Measurements from ENCODE around the gene MCC. TPM values are rescaled to one million over a fixed set of nuclear protein-coding genes. Genes with fewer than 3 reads are reported as not detected.

MCC gene
- total RNA-seq, 1 donor from 2014 or later, result 47.9 TPM

GRCh38 chr5:113038136-113038535 lies 450.1 kb downstream of the MCC start:
- no peak for TF ChIP-seq POLR2AphosphoS5 (IDR thresholded peaks at IDR 0.05; ENCODE audit: insufficient read depth in 1 of 2, low read depth in 1 of 2)
- TF ChIP-seq POLR2A (IDR thresholded peaks at IDR 0.05), result no peak
- no peak for TF ChIP-seq CTCF (IDR thresholded peaks at IDR 0.05)
- H3K27me3 ChIP-seq, result no peaks in the 10 kb centered on the region
- no peak overlapping the region for H3K27ac ChIP-seq
- no peak overlapping the region for H3K4me3 ChIP-seq
- no peaks in the 10 kb centered on the region for H3K36me3 ChIP-seq
- no peaks in the 10 kb centered on the region for H3K9me3 ChIP-seq
- intact Hi-C loops (cut with DNase I), result no loop called here
- no peaks in the 10 kb centered on the region for H3K4me1 ChIP-seq
- no peak for DNase-seq (ENCODE audit: extremely low spot score in 2 of 2)

DNA sequence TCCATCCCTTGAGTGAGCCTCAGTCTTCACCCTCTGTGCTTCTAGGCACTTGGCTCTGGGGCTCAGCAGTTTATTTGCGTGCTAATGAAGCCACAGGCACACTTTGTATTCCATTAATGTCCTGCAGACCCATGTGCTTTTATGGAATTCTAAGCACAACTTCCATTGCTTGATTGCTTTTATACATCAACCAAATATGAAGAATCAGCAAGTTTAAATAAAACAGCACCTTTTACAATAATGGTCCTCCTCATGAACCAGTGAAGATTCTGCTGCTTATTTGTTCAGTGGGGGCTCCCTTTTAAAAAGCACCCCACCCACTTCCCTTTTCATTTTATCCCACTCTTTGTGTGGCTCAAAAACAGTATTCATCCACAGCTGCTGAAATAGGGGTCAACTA lies 451.4 kb downstream of the MCC start:
- no peaks in the 10 kb centered on the region for H3K9me3 ChIP-seq
- intact Hi-C loops (cut with DNase I), result no loop called here
- H3K27me3 ChIP-seq, result no peaks in the 10 kb centered on the region
- no peak for DNase-seq (ENCODE audit: extremely low spot score in 2 of 2)
- no peak overlapping the region for H3K4me3 ChIP-seq
- no peaks in the 10 kb centered on the region for H3K36me3 ChIP-seq
- no peak for TF ChIP-seq POLR2A (IDR thresholded peaks at IDR 0.05)
- no peak for TF ChIP-seq CTCF (IDR thresholded peaks at IDR 0.05)
- no peak for TF ChIP-seq POLR2AphosphoS5 (IDR thresholded peaks at IDR 0.05; ENCODE audit: insufficient read depth in 1 of 2, low read depth in 1 of 2)
- H3K27ac ChIP-seq, result no peak overlapping the region
- H3K4me1 ChIP-seq, result peaks cover 5% of the 10 kb centered on the region

DNA sequence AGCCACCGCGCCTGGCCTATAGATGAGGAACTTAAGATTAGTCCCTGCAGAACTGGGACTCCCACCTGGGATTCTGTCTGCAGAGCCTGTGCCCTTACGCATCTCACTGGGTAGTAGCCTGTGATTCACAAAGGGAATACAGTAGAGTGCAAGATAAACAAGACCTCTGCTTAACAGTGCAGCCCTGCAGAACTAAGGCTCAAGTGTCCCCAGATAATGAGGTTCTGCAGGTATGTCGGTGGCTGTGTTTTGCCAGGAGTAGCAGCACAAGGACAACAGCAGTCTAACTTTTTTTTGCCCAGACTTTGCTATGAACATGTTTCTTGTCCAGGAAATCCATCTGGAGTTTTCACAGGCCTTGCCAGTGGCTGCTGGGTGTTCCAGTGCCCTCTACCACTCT lies 451.9 kb downstream of the MCC start:
- H3K9me3 ChIP-seq, result no peaks in the 10 kb centered on the region

GRCh38 chr5:113035096-113035495 lies 453.2 kb downstream of the MCC start:
- intact Hi-C loops (cut with DNase I), result no loop called here
- Histone ChIP-seq H3K4me1 (peaks cover 5% of the 10 kb centered on the region), H3K27ac (no peak overlapping the region), H3K4me3 (no peak overlapping the region), H3K36me3 (no peaks in the 10 kb centered on the region), H3K9me3 (no peaks in the 10 kb centered on the region), H3K27me3 (no peaks in the 10 kb centered on the region)
- no peak for DNase-seq (ENCODE audit: extremely low spot score in 2 of 2)
- TF ChIP-seq POLR2A (IDR thresholded peaks at IDR 0.05), result no peak
- TF ChIP-seq CTCF (IDR thresholded peaks at IDR 0.05), result no peak
- TF ChIP-seq POLR2AphosphoS5 (IDR thresholded peaks at IDR 0.05; ENCODE audit: insufficient read depth in 1 of 2, low read depth in 1 of 2), result no peak

More for the DNA sequence above, 451.9 kb downstream of the MCC start:
- no peak for DNase-seq (ENCODE audit: extremely low spot score in 2 of 2)
- intact Hi-C loops (cut with DNase I), result no loop called here
- no peak overlapping the region for H3K4me3 ChIP-seq
- TF ChIP-seq POLR2A (IDR thresholded peaks at IDR 0.05) (no peak), CTCF (IDR thresholded peaks at IDR 0.05) (no peak), POLR2AphosphoS5 (IDR thresholded peaks at IDR 0.05; ENCODE audit: insufficient read depth in 1 of 2, low read depth in 1 of 2) (no peak)
- no peak overlapping the region for H3K27ac ChIP-seq
- H3K4me1 ChIP-seq, result peaks cover 5% of the 10 kb centered on the region
- no peaks in the 10 kb centered on the region for H3K27me3 ChIP-seq
- no peaks in the 10 kb centered on the region for H3K36me3 ChIP-seq

- intact Hi-C loops (cut with DNase I), result no loop called here
- no peak for DNase-seq (ENCODE audit: extremely low spot score in 2 of 2)
- Histone ChIP-seq H3K27ac (no peak overlapping the region), H3K36me3 (no peaks in the 10 kb centered on the region), H3K4me3 (no peak overlapping the region), H3K27me3 (no peaks in the 10 kb centered on the region), H3K9me3 (no peaks in the 10 kb centered on the region), H3K4me1 (peaks cover 5% of the 10 kb centered on the region)
- TF ChIP-seq POLR2AphosphoS5 (IDR thresholded peaks at IDR 0.05; ENCODE audit: insufficient read depth in 1 of 2, low read depth in 1 of 2) (no peak), POLR2A (IDR thresholded peaks at IDR 0.05) (no peak), CTCF (IDR thresholded peaks at IDR 0.05) (no peak)
Measured at GRCh38 chr5:113034182-113034773, 454.0 kb downstream of the MCC start.
